Liver (tissue), 9 donors: Measurements from ENCODE around the gene USP24. TPM values are rescaled to one million over a fixed set of nuclear protein-coding genes. Genes with fewer than 3 reads are reported as not detected.

ENCODE experiments used
- DNase-seq: peaks from one replicate; pipeline ENCODE4 v3.0.0-alpha.2; 2017; ENCODE audit warnings: low spot score
- H3K27ac ChIP-seq, 2 donors: one replicate each; pipeline ENCODE4 v1.7.0; 2013; ENCODE audit warnings: inconsistent platforms in 2 of 2, low read length in 2 of 2, control low read depth in 1 of 2, low read depth in 1 of 2, mild to moderate bottlenecking in 1 of 2
- H3K27me3 ChIP-seq, 4 donors: one replicate each; pipeline versions ENCODE4 v1.6.1 to v1.7.0; 2013; ENCODE audit warnings: low read length in 3 of 4, inconsistent platforms in 1 of 4, mild to moderate bottlenecking in 1 of 4, moderate library complexity in 1 of 4; ENCODE audit not compliant: control insufficient read depth in 4 of 4, insufficient read depth in 4 of 4
- H3K36me3 ChIP-seq, 4 donors: one replicate each; pipeline versions ENCODE4 v1.6.1 to v1.7.0; 2013; ENCODE audit warnings: low read length in 3 of 4, mild to moderate bottlenecking in 3 of 4, low read depth in 1 of 4, moderate library complexity in 1 of 4; ENCODE audit not compliant: control insufficient read depth in 4 of 4, insufficient read depth in 3 of 4
- H3K4me1 ChIP-seq, 4 donors: one replicate each; pipeline versions ENCODE4 v1.6.1 to v1.7.0; 2013; ENCODE audit warnings: low read length in 3 of 4, mild to moderate bottlenecking in 3 of 4, moderate library complexity in 1 of 4; ENCODE audit not compliant: control insufficient read depth in 4 of 4, insufficient read depth in 4 of 4
- H3K4me3 ChIP-seq, 3 donors: one replicate each; pipeline versions ENCODE4 v1.6.1 to v1.7.0; 2013; ENCODE audit warnings: low read length in 3 of 3, control low read depth in 1 of 3, low read depth in 1 of 3, mild to moderate bottlenecking in 1 of 3
- H3K9ac ChIP-seq, 2 donors: one replicate each; pipeline ENCODE4 v1.7.0; 2013; ENCODE audit warnings: low read length in 2 of 2, mild to moderate bottlenecking in 2 of 2, moderate library complexity in 2 of 2, control low read depth in 1 of 2, low read depth in 1 of 2
- H3K9me3 ChIP-seq, 4 donors: one replicate each; pipeline versions ENCODE4 v1.6.1 to v1.7.0; 2013; ENCODE audit warnings: low read length in 3 of 4; ENCODE audit not compliant: control insufficient read depth in 4 of 4
- GABPA ChIP-seq, 2 donors: IDR thresholded peaks in 1 of 2; conservative IDR thresholded peaks in 1 of 2; 2 replicates each; pipeline ENCODE4 v1.6.1; 2016; ENCODE audit warnings: antibody characterized with exemption in 2 of 2, mild to moderate bottlenecking in 1 of 2, moderate library complexity in 1 of 2
- HNF4A ChIP-seq, 2 donors: conservative IDR thresholded peaks; 2 replicates each; pipeline ENCODE4 v1.6.1; 2016; ENCODE audit warnings: antibody characterized with exemption in 2 of 2, mild to moderate bottlenecking in 2 of 2
- HNF4G ChIP-seq: IDR thresholded peaks from 2 replicates; pipeline ENCODE4 v1.6.1; 2016; ENCODE audit warnings: antibody characterized with exemption
- JUND ChIP-seq, 2 donors: IDR thresholded peaks; 2 replicates each; pipeline ENCODE4 v1.6.1; 2016; ENCODE audit warnings: antibody characterized with exemption in 2 of 2
- RAD21 ChIP-seq, 2 donors: IDR thresholded peaks; 2 replicates each; pipeline ENCODE4 v1.6.1; 2016; ENCODE audit warnings: antibody characterized with exemption in 2 of 2, mild to moderate bottlenecking in 2 of 2
- SP1 ChIP-seq: IDR thresholded peaks from 2 replicates; pipeline ENCODE4 v1.6.1; 2018; ENCODE audit warnings: antibody characterized with exemption, mild to moderate bottlenecking
- TAF1 ChIP-seq: conservative IDR thresholded peaks from 2 replicates; pipeline ENCODE4 v1.6.1; 2016; ENCODE audit warnings: antibody characterized with exemption, mild to moderate bottlenecking
- YY1 ChIP-seq: IDR thresholded peaks from 2 replicates; pipeline ENCODE4 v1.6.1; 2016; ENCODE audit warnings: antibody characterized with exemption, mild to moderate bottlenecking
- WGBS: extraction: QIAGEN DNeasy Blood & Tissue Kit; methylation state at CpG from one replicate; pipeline ENCODE4 v1.1.7; 2013; 5-methylcytosine and 5-hydroxymethylcytosine counted together
- polyA plus RNA-seq, 2 donors: library from polyadenylated mRNA; stranded (reverse) in 1 of 2; unstranded in 1 of 2; fragments of 200-250 nt in 1 of 2; fragments of >200 nt in 1 of 2; fragmentation: Nextera tagmentation in 1 of 2; extraction: Ambion mirVana in 1 of 2; gene quantifications; one replicate each; pipeline versions ENCODE4 v1.2.1 to v1.2.3, GENCODE V29; 2013 to 2015
- total RNA-seq, 2 donors: library from RNA; depleted of rRNA; stranded (reverse); fragments of >200 nt; gene quantifications; one replicate each; pipeline ENCODE4 v1.2.3, GENCODE V29; 2014
- TF ChIP-seq, protein P1 (sequence below): fragments of 150-350 bp; IDR thresholded peaks from 2 replicates; pipeline ENCODE4 v1.5.1; 2017; ENCODE audit warnings: improper control_type of control experiment, low read depth, low read length; ENCODE audit not compliant: missing input control
- TF ChIP-seq, protein P2 (sequence below): IDR thresholded peaks from 2 replicates; pipeline ENCODE4 v1.6.1; 2016; ENCODE audit warnings: antibody characterized with exemption
- TF ChIP-seq, protein P3 (sequence below): IDR thresholded peaks from 2 replicates; pipeline ENCODE4 v1.6.1; 2016; ENCODE audit warnings: antibody characterized with exemption
- TF ChIP-seq, protein P4 (sequence below): IDR thresholded peaks from 2 replicates; pipeline ENCODE4 v1.6.1; 2016; ENCODE audit warnings: antibody characterized with exemption, mild to moderate bottlenecking
- donor health status: healthy.
- donor health status: healthy.
- donor health status: healthy.
- donor health status: healthy.
- donor health status: healthy.

USP24 gene
- total and polyA plus RNA-seq, 4 donors = 7.0 to 75.8 (median 20.3) TPM

DNA sequence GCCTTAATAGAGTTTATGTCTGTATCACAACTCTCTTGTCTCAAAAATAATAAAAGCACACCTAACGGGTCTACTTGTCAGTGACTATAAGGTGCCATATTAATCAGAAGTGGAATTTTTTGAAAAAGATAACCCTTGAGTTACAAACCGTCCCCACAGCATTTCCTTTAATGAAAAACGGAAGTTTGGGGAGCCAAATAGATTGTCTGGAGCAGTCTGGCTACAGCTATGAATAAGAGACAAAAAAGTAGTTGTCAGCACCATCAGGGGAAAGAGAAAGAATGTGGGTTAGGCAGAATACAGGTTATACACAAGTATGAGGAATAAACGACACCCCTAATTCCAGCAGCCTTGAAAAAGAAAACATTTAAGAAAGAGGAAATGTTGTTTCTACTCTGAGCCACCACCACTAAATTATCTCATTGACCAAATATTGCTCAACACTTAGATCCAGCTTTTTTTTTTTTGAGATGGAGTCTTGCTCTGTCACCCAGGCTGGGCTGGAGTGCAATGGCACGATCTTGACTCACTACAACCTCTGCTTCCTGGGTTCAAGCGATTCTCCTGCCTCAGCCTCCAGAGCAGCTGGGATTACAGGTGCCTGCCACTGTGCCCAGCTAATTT is 29.4 kb upstream of the USP24 start:
- Histone ChIP-seq H3K4me3 (no peak overlapping the region), H3K27ac (no peak overlapping the region), H3K27me3 (no peaks in the 10 kb centered on the region), H3K9ac (no peak overlapping the region), H3K4me1 (peaks cover 0 to 6% (median 0%) of the 10 kb centered on the region in 4 donors), H3K9me3 (no peaks in the 10 kb centered on the region), H3K36me3 (no peaks in the 10 kb centered on the region)
- WGBS = 36% methylated on average over 6 of the region's 6 CpGs
- no peak for DNase-seq
- TF ChIP-seq, protein P1, sequence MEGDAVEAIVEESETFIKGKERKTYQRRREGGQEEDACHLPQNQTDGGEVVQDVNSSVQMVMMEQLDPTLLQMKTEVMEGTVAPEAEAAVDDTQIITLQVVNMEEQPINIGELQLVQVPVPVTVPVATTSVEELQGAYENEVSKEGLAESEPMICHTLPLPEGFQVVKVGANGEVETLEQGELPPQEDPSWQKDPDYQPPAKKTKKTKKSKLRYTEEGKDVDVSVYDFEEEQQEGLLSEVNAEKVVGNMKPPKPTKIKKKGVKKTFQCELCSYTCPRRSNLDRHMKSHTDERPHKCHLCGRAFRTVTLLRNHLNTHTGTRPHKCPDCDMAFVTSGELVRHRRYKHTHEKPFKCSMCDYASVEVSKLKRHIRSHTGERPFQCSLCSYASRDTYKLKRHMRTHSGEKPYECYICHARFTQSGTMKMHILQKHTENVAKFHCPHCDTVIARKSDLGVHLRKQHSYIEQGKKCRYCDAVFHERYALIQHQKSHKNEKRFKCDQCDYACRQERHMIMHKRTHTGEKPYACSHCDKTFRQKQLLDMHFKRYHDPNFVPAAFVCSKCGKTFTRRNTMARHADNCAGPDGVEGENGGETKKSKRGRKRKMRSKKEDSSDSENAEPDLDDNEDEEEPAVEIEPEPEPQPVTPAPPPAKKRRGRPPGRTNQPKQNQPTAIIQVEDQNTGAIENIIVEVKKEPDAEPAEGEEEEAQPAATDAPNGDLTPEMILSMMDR = no peak
- peak; percentile 32 for TF ChIP-seq YY1
- peak in 1 of 2 donors; percentile 4 for TF ChIP-seq RAD21 (IDR thresholded peaks at IDR 0.05)
- no peak for TF ChIP-seq TAF1
- TF ChIP-seq JUND (IDR thresholded peaks at IDR 0.05) = peak; percentile 39 to 45
- peak in 1 of 2 donors; percentile 9 for TF ChIP-seq HNF4A (conservative IDR thresholded peaks at IDR 0.05)
- TF ChIP-seq, protein P2, sequence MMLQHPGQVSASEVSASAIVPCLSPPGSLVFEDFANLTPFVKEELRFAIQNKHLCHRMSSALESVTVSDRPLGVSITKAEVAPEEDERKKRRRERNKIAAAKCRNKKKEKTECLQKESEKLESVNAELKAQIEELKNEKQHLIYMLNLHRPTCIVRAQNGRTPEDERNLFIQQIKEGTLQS = no peak
- no peak for TF ChIP-seq HNF4G

DNA sequence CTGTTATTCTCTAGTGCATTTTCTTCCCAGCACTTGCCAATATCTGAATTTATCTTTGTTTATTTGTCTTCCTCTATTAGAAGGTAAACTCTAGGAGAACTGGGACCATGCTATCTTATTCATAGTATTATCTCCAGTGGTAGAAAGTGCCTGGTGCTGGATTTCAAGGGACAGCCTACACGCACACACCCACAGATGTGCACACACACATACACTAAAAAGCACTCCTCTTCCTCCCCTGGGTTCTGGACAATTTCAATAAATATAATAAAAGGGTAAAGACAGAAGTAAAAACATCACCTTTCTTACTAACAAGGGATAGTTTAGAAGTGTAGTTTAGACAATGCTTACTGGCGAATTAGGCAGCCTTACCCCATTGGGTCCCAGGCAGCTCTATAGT is 28.5 kb upstream of the USP24 start:
- H3K9me3 ChIP-seq = no peaks in the 10 kb centered on the region
- peaks cover 0 to 6% (median 0%) of the 10 kb centered on the region in 4 donors for H3K4me1 ChIP-seq
- TF ChIP-seq JUND (IDR thresholded peaks at IDR 0.05) (no peak), GABPA (IDR thresholded peaks at IDR 0.05 in 1 of 2, conservative IDR thresholded peaks at IDR 0.05 in 1 of 2) (no peak), SP1 (no peak), YY1 (no peak)
- TF ChIP-seq, protein P3, sequence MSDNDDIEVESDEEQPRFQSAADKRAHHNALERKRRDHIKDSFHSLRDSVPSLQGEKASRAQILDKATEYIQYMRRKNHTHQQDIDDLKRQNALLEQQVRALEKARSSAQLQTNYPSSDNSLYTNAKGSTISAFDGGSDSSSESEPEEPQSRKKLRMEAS = no peak
- TF ChIP-seq, protein P4, sequence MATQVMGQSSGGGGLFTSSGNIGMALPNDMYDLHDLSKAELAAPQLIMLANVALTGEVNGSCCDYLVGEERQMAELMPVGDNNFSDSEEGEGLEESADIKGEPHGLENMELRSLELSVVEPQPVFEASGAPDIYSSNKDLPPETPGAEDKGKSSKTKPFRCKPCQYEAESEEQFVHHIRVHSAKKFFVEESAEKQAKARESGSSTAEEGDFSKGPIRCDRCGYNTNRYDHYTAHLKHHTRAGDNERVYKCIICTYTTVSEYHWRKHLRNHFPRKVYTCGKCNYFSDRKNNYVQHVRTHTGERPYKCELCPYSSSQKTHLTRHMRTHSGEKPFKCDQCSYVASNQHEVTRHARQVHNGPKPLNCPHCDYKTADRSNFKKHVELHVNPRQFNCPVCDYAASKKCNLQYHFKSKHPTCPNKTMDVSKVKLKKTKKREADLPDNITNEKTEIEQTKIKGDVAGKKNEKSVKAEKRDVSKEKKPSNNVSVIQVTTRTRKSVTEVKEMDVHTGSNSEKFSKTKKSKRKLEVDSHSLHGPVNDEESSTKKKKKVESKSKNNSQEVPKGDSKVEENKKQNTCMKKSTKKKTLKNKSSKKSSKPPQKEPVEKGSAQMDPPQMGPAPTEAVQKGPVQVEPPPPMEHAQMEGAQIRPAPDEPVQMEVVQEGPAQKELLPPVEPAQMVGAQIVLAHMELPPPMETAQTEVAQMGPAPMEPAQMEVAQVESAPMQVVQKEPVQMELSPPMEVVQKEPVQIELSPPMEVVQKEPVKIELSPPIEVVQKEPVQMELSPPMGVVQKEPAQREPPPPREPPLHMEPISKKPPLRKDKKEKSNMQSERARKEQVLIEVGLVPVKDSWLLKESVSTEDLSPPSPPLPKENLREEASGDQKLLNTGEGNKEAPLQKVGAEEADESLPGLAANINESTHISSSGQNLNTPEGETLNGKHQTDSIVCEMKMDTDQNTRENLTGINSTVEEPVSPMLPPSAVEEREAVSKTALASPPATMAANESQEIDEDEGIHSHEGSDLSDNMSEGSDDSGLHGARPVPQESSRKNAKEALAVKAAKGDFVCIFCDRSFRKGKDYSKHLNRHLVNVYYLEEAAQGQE = no peak
- H3K27ac ChIP-seq = no peak overlapping the region
- no peaks in the 10 kb centered on the region for H3K36me3 ChIP-seq
- DNase-seq = no peak
- no peak overlapping the region for H3K9ac ChIP-seq
- H3K4me3 ChIP-seq = no peak overlapping the region
- WGBS = 95% methylated on average over 2 of the region's 2 CpGs
- H3K27me3 ChIP-seq = no peaks in the 10 kb centered on the region
